Common myeloid progenitor, CD34-positive (primary cell): ENCODE results near the gene LPP.

Experiments used
- CTCF ChIA-PET: fragments of 350-600 bp; sonication (Branson Sonifier 250); formaldehyde crosslinking; loops from one replicate; lab custom pipeline; 2021; ENCODE audit warnings: antibody characterized with exemption; lab: Charles Lee
- POLR2A ChIA-PET: fragments of 350-600 bp; sonication (Branson Sonifier 250); formaldehyde crosslinking; loops from one replicate; lab custom pipeline; 2021; ENCODE audit warnings: antibody characterized with exemption; lab: Charles Lee
- DNase-seq, 3 donors: peaks; one replicate each; pipeline versions ENCODE4 v3.0.0 to v3.0.0-alpha.2; 2013
- H3K27ac ChIP-seq, 2 experiments: 1 replicate in 1 of 2; 2 replicates in 1 of 2; pipeline ENCODE4 v1.7.0; 2013; ENCODE audit warnings: inconsistent platforms in 2 of 2, low read length in 2 of 2, mild to moderate bottlenecking in 2 of 2, low read depth in 1 of 2, moderate library complexity in 1 of 2; ENCODE audit not compliant: severe bottlenecking in 2 of 2, insufficient read depth in 1 of 2, poor library complexity in 1 of 2
- H3K27me3 ChIP-seq, 5 experiments: replicated peaks in 2 of 5; 1 replicate in 3 of 5; 2 replicates in 2 of 5; pipeline versions ENCODE4 v1.6.1 to v1.7.0; 2013; ENCODE audit warnings: low read length in 4 of 5, mild to moderate bottlenecking in 2 of 5, moderate library complexity in 2 of 5, inconsistent platforms in 1 of 5; ENCODE audit not compliant: insufficient read depth in 5 of 5, control insufficient read depth in 4 of 5
- H3K36me3 ChIP-seq, 4 experiments: 1 replicate in 2 of 4; 2 replicates in 2 of 4; pipeline versions ENCODE4 v1.6.1 to v1.7.0; 2013; ENCODE audit warnings: low read length in 3 of 4, control low read depth in 1 of 4, mild to moderate bottlenecking in 1 of 4; ENCODE audit not compliant: control insufficient read depth in 4 of 4, insufficient read depth in 4 of 4
- H3K4me1 ChIP-seq, 4 experiments: 1 replicate in 3 of 4; 2 replicates in 1 of 4; pipeline versions ENCODE4 v1.6.1 to v1.7.1; 2013; ENCODE audit warnings: low read length in 3 of 4, mild to moderate bottlenecking in 3 of 4, control low read depth in 1 of 4, inconsistent platforms in 1 of 4, moderate library complexity in 1 of 4; ENCODE audit not compliant: control insufficient read depth in 4 of 4, insufficient read depth in 4 of 4; ENCODE audit errors: control extremely low read depth in 1 of 4
- H3K4me3 ChIP-seq, 7 experiments: 1 replicate in 4 of 7; 2 replicates in 3 of 7; pipeline versions ENCODE4 v1.5.1 to v1.7.0; 2013; ENCODE audit warnings: mild to moderate bottlenecking in 7 of 7, low read length in 6 of 7, moderate library complexity in 6 of 7, inconsistent platforms in 2 of 7, low read depth in 2 of 7, control low read depth in 1 of 7; ENCODE audit not compliant: insufficient read depth in 4 of 7, control insufficient read depth in 1 of 7; ENCODE audit errors: extremely low read depth in 1 of 7
- H3K9me3 ChIP-seq, 5 experiments: 1 replicate in 4 of 5; 2 replicates in 1 of 5; pipeline versions ENCODE4 v1.6.1 to v1.7.1; 2013; ENCODE audit warnings: low read length in 4 of 5, mild to moderate bottlenecking in 2 of 5, inconsistent platforms in 1 of 5, low read depth in 1 of 5, moderate library complexity in 1 of 5; ENCODE audit not compliant: control insufficient read depth in 4 of 5, insufficient read depth in 2 of 5; ENCODE audit errors: control extremely low read depth in 1 of 5
- WGBS: methylation state at CpG from one replicate; pipeline ENCODE4 v1.1.5; 2013; ENCODE audit not compliant: insufficient coverage; 5-methylcytosine and 5-hydroxymethylcytosine counted together

LPP gene

DNA sequence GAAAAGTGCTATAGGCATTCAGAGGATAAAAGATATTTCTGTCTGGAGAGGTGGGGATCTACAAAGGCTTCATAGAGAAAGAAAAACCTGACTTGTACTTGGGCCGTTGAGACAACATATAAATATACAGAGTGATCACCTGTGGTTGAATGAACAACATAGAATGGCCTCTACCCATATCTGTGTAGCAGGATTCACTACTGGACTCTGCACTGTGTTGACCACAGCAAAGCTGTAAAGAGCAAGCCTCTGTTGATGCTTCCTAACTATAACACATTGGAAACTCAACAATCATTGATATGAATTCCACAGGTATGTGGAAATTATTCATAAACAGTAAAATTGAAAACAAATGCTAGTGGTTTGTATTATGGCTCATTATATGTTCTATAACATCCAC lies 19.1 kb upstream of the LPP start:
- no peak for DNase-seq
- H3K4me3 ChIP-seq = no peak overlapping the region
- 100% methylated on average over 1 of the region's 1 CpG for WGBS
- H3K4me1 ChIP-seq = peaks cover 0 to 4% (median under 1%) of the 10 kb centered on the region in 4 experiments
- H3K27ac ChIP-seq = no peak overlapping the region
- peaks cover 0 to 2% (median 0%) of the 10 kb centered on the region in 5 experiments for H3K9me3 ChIP-seq
- H3K27me3 ChIP-seq = no peaks in the 10 kb centered on the region
- H3K36me3 ChIP-seq = no peaks in the 10 kb centered on the region
- ChIA-PET CTCF (no interaction called here), POLR2A (no interaction called here)

DNA sequence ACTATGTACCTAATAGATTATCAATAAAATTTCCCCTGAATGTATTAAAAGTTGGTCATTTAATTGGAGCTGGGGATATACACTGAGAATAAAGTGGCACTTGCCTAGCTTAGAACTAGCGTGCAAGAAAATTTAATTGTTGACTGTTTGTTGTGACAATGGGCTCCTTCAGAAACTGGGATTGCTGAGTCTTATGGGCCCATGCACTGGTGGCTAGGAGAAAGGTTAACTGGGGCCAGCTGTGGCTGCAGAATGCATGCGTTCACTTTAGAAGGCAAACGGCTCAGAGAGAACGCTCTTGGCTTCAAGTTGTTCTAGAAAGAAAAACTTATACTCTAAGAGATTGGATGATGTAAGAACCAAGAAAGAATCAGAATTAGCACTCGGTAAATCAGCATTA lies 18.7 kb upstream of the LPP start:
- CTCF ChIA-PET = no interaction called here
- Histone ChIP-seq H3K27me3 (no peaks in the 10 kb centered on the region), H3K9me3 (peaks cover 0 to 2% (median 0%) of the 10 kb centered on the region in 5 experiments), H3K27ac (no peak overlapping the region), H3K4me1 (peaks cover 0 to 4% (median under 1%) of the 10 kb centered on the region in 4 experiments), H3K36me3 (no peaks in the 10 kb centered on the region), H3K4me3 (no peak overlapping the region)
- whole genome bisulfite sequencing = 100% methylated on average over 3 of the region's 5 CpGs
- POLR2A ChIA-PET = no interaction called here
- no peak for DNase-seq

GRCh38 chr3:188137051-188137450 lies 16.9 kb upstream of the LPP start:
- H3K36me3 ChIP-seq = no peaks in the 10 kb centered on the region
- H3K9me3 ChIP-seq = peaks cover 0 to 2% (median 0%) of the 10 kb centered on the region in 5 experiments
- no peak overlapping the region for H3K4me3 ChIP-seq
- no peaks in the 10 kb centered on the region for H3K27me3 ChIP-seq
- H3K27ac ChIP-seq = no peak overlapping the region
- H3K4me1 ChIP-seq = peaks cover 0 to 4% (median under 1%) of the 10 kb centered on the region in 4 experiments
- POLR2A ChIA-PET = no interaction called here
- no CpG with 5 or more reads among the region's 1 CpG for WGBS
- CTCF ChIA-PET = interaction anchor here (0.6 kb wide), 1 partner anchor 558 kb away, joined by 3 read pairs; no protein-coding TSS in a partner anchor
- peak in 2 of 3 donors; percentile 41 to 57 for DNase-seq

- no peak for DNase-seq
- Histone ChIP-seq H3K9me3 (no peaks in the 10 kb centered on the region), H3K4me3 (no peak overlapping the region), H3K27ac (no peak overlapping the region), H3K36me3 (no peaks in the 10 kb centered on the region), H3K4me1 (peaks cover 0 to 4% (median under 1%) of the 10 kb centered on the region in 4 experiments), H3K27me3 (no peaks in the 10 kb centered on the region)
- ChIA-PET POLR2A (interaction anchor here (0.6 kb wide), 1 partner anchor 138 kb away, joined by 3 read pairs; no protein-coding TSS in a partner anchor), CTCF (interaction anchor here (0.6 to 1.0 kb wide), 3 partner anchors 43 to 823 kb away, joined by 3 read pairs; no protein-coding TSS in a partner anchor)
- 96% methylated on average over 4 of the region's 4 CpGs for WGBS
Measured at GRCh38 chr3:188139466-188139865, 14.5 kb upstream of the LPP start.

- H3K36me3 ChIP-seq = no peaks in the 10 kb centered on the region
- H3K4me3 ChIP-seq = no peak overlapping the region
- no peaks in the 10 kb centered on the region for H3K27me3 ChIP-seq
- peaks cover 0 to 4% (median 0%) of the 10 kb centered on the region in 4 experiments for H3K4me1 ChIP-seq
- CTCF ChIA-PET = no interaction called here
- POLR2A ChIA-PET = no interaction called here
- no peak for DNase-seq
- H3K9me3 ChIP-seq = peaks cover 0 to 2% (median 0%) of the 10 kb centered on the region in 5 experiments
- no peak overlapping the region for H3K27ac ChIP-seq
- WGBS = 100% methylated on average over 2 of the region's 2 CpGs
Measured at GRCh38 chr3:188146219-188146618, 7.7 kb upstream of the LPP start.

DNA sequence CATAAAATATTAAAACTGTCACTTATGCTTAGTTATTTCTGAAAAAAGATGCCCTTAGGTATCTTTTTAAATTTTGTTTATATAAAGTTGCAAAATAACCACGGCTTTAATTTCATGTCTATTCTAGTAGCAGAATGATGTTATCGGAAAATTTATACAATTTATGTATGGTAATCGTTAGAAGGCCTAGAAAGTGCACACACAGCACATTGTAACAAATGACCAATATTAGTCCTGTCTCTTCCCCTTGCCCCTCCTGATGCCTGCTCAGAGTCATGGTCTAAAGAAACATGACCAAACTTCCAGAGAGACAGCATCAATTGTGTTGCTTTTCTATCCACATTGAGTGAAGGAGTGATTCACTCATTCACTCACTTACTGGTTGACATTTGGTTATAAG lies 6.2 kb upstream of the LPP start:
- DNase-seq = no peak
- ChIA-PET POLR2A (no interaction called here), CTCF (no interaction called here)
- WGBS = no CpG with 5 or more reads among the region's 3 CpGs
- Histone ChIP-seq H3K4me1 (peaks cover under 1 to 10% (median 2%) of the 10 kb centered on the region in 4 experiments), H3K9me3 (peaks cover 0 to 2% (median 0%) of the 10 kb centered on the region in 5 experiments), H3K27ac (no peak overlapping the region), H3K4me3 (no peak overlapping the region), H3K36me3 (no peaks in the 10 kb centered on the region), H3K27me3 (no peaks in the 10 kb centered on the region)

DNA sequence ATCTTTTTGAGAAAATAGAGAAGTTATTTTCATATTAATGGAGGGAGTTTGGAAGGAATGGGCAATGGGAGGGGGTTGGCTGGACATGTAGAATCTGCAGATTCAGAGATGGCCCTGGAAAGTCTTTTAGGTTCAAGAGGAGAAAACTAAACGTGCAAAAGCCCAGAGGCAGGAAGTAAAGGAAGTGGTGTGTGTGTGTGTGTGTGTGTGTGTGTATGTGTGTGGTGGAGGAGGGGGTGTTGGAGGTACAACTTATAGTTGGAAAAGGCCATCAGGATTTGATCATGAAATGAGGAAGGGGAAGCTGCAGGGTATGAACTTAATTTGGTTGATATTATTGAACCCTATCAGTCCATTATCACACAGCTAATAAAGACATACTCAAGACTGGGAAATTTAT lies 5.6 kb upstream of the LPP start:
- Histone ChIP-seq H3K27me3 (no peaks in the 10 kb centered on the region), H3K9me3 (peaks cover 0 to 2% (median 0%) of the 10 kb centered on the region in 5 experiments), H3K4me1 (peaks cover 4 to 15% (median 7%) of the 10 kb centered on the region in 4 experiments), H3K4me3 (no peak overlapping the region), H3K36me3 (no peaks in the 10 kb centered on the region), H3K27ac (no peak overlapping the region)
- peak in 1 of 3 donors; percentile 19 for DNase-seq
- POLR2A ChIA-PET = no interaction called here
- WGBS = 11% methylated on average over 1 of the region's 1 CpG
- CTCF ChIA-PET = no interaction called here
